Hepatocyte (in vitro differentiated cells): Measurements from ENCODE around the gene LDLRAD4. TPM values are rescaled to one million over a fixed set of nuclear protein-coding genes. Genes with fewer than 3 reads are reported as not detected.

Source experiments
- DNase-seq: peaks from one replicate; pipeline ENCODE4 v3.0.0-alpha.2; 2016; ENCODE audit warnings: low spot score
- H2AFZ ChIP-seq: fragments of 200-600 bp; sonication (generic); 2 replicates; pipeline ENCODE4 v1.6.0; 2016; ENCODE audit warnings: antibody characterized with exemption, mild to moderate bottlenecking
- H3K27ac ChIP-seq: fragments of 200-600 bp; sonication (generic); 2 replicates; pipeline ENCODE4 v1.5.1; 2016; ENCODE audit warnings: mild to moderate bottlenecking
- H3K27me3 ChIP-seq: fragments of 200-600 bp; sonication (generic); 2 replicates; pipeline ENCODE4 v1.6.1; 2016
- H3K36me3 ChIP-seq: fragments of 200-600 bp; sonication (generic); replicated peaks from 2 replicates; pipeline ENCODE4 v1.5.1; 2016; ENCODE audit warnings: low read depth; ENCODE audit not compliant: insufficient read depth
- H3K4me1 ChIP-seq: fragments of 200-600 bp; sonication (generic); 2 replicates; pipeline ENCODE4 v1.5.1; 2016; ENCODE audit warnings: mild to moderate bottlenecking, moderate library complexity; ENCODE audit not compliant: insufficient read depth
- H3K4me2 ChIP-seq: fragments of 200-600 bp; sonication (generic); 2 replicates; pipeline ENCODE4 v1.6.0; 2016
- H3K4me3 ChIP-seq: fragments of 200-600 bp; sonication (generic); 2 replicates; pipeline ENCODE4 v1.5.1; 2016; ENCODE audit warnings: mild to moderate bottlenecking
- H3K79me2 ChIP-seq: fragments of 200-600 bp; sonication (generic); 2 replicates; pipeline ENCODE4 v1.6.0; 2017; ENCODE audit warnings: mild to moderate bottlenecking
- H3K9me2 ChIP-seq: fragments of 200-600 bp; sonication (generic); replicated peaks from 2 replicates; pipeline ENCODE4 v1.6.0; 2017; ENCODE audit warnings: mild to moderate bottlenecking; ENCODE audit not compliant: insufficient read depth
- H3K9me3 ChIP-seq: fragments of 200-600 bp; sonication (generic); 2 replicates; pipeline ENCODE4 v1.5.1; 2016; ENCODE audit warnings: low read depth, mild to moderate bottlenecking
- H4K20me1 ChIP-seq: fragments of 200-600 bp; sonication (generic); 2 replicates; pipeline ENCODE4 v1.6.0; 2016; ENCODE audit warnings: mild to moderate bottlenecking; ENCODE audit not compliant: insufficient read depth, poor library complexity, severe bottlenecking
- EZH2 ChIP-seq: fragments of 200-600 bp; sonication (generic); IDR thresholded peaks from 2 replicates; pipeline ENCODE4 v1.6.1; 2016; ENCODE audit warnings: antibody characterized with exemption, mild to moderate bottlenecking, borderline replicate concordance
- EZH2phosphoT487 ChIP-seq: fragments of 200-600 bp; sonication (generic); IDR thresholded peaks from one replicate; pipeline ENCODE4 v1.6.1; 2018; ENCODE audit warnings: antibody characterized with exemption, mild to moderate bottlenecking, low read depth, moderate library complexity; ENCODE audit not compliant: unreplicated experiment, severe bottlenecking
- WGBS: methylation state at CpG from one replicate; pipeline ENCODE4 v1.1.6; 2016; ENCODE audit warnings: low lambda C conversion rate; ENCODE audit errors: missing lambda C conversion rate; 5-methylcytosine and 5-hydroxymethylcytosine counted together
- polyA plus RNA-seq: library from polyadenylated mRNA; unstranded; fragments of >200 nt; fragmentation: Nextera tagmentation; extraction: Ambion mirVana; gene quantifications from 2 replicates; pipeline ENCODE4 v1.2.1, GENCODE V29; 2016
- total RNA-seq: library from RNA; depleted of rRNA; stranded (reverse); fragments of >200 nt; gene quantifications from 2 replicates; pipeline ENCODE4 v1.2.3, GENCODE V29; 2014
- TF ChIP-seq, protein P1 (sequence below): fragments of 200-600 bp; sonication (generic); IDR thresholded peaks from 2 replicates; pipeline ENCODE4 v1.5.1; 2016; ENCODE audit warnings: antibody characterized with exemption, mild to moderate bottlenecking; ENCODE audit not compliant: poor library complexity

The LDLRAD4 gene
- total and polyA plus RNA-seq, 2 experiments from 2014 or later, result 15.1 to 29.0 TPM

DNA sequence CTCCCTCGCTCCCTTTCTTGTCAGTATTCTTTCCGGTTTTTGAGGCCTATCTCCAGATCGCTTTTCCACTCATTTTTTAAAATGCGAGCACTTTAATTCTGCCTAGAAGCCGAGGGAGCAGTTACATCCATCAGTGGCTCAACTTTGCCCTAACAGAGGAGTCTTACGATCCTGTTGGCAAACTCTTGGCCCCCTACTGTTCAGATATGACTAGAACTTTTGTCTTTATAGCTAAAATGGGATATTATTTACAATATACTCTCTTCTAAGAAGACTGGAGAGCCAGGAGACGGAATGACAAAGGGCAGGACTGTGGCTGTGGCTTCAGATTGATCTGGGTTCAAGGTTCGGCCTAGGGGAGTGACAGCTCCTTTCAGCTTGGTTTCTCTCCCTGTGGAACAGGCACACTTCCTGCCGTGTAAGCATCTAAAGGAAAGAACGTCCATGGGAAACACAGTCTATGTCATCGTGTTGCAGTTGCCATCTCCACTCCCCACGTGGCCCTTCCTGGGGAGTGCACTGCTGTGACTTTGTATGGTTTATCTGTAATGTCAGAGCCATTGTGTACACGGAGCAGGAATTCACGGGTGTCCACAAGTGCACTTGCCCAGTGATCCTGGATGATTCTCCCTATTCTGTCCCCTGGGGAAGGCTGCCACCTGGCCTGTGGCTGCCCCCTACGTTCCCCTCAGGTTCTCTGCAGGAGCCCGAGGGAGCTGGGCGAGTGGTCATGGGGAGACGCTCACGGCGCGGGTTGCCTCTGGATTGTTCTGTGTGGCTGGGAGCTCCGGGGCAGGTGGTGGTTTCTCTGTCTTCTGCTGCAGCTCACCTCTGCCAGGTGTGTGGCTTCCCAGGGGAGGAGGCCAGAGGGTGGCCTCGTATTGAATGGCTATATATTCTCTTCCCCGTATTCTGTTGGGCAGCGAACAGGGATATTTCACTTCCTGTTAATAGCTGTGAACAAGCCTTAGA, 222.0 kb downstream of the LDLRAD4 start:
- WGBS, result 88% methylated on average over 25 of the region's 25 CpGs
- no peak overlapping the region for H3K27ac ChIP-seq
- DNase-seq, result no peak
- H3K4me3 ChIP-seq, result no peak overlapping the region
- H3K36me3 ChIP-seq, result no peaks in the 10 kb centered on the region
- H3K9me2 ChIP-seq, result no peaks in the 10 kb centered on the region
- H4K20me1 ChIP-seq, result no peaks in the 10 kb centered on the region
- H3K9me3 ChIP-seq, result no peaks in the 10 kb centered on the region
- H2AFZ ChIP-seq, result no peak overlapping the region
- no peaks in the 10 kb centered on the region for H3K79me2 ChIP-seq
- no peak for TF ChIP-seq EZH2phosphoT487
- TF ChIP-seq, protein P1, sequence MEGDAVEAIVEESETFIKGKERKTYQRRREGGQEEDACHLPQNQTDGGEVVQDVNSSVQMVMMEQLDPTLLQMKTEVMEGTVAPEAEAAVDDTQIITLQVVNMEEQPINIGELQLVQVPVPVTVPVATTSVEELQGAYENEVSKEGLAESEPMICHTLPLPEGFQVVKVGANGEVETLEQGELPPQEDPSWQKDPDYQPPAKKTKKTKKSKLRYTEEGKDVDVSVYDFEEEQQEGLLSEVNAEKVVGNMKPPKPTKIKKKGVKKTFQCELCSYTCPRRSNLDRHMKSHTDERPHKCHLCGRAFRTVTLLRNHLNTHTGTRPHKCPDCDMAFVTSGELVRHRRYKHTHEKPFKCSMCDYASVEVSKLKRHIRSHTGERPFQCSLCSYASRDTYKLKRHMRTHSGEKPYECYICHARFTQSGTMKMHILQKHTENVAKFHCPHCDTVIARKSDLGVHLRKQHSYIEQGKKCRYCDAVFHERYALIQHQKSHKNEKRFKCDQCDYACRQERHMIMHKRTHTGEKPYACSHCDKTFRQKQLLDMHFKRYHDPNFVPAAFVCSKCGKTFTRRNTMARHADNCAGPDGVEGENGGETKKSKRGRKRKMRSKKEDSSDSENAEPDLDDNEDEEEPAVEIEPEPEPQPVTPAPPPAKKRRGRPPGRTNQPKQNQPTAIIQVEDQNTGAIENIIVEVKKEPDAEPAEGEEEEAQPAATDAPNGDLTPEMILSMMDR, result no peak
- no peak for TF ChIP-seq EZH2
- H3K27me3 ChIP-seq, result no peaks in the 10 kb centered on the region
- no peaks in the 10 kb centered on the region for H3K4me1 ChIP-seq
- H3K4me2 ChIP-seq, result no peak overlapping the region

DNA sequence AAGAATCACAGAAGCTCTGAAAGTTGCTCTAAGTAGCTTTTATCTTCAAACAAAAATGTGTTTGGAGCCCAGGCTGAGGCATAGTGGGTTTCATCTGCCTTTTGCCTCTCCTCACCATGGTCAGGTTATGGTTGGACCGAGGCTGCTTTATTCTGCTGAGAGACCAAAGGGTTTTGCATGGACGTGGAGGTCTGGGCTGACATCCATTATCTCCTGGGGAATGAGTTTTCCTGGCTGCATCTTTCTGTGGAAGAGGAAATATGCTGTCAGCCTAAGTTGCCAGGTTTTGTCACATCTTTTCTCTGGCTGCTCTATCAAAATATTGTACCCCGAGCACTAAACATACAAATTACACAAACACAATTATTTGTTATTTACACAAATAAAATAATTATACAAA, 223.2 kb downstream of the LDLRAD4 start:
- Histone ChIP-seq H2AFZ (no peak overlapping the region), H3K9me2 (no peaks in the 10 kb centered on the region), H3K79me2 (no peaks in the 10 kb centered on the region), H3K9me3 (no peaks in the 10 kb centered on the region), H3K27ac (no peak overlapping the region), H3K4me2 (no peak overlapping the region), H3K4me1 (peaks cover 3% of the 10 kb centered on the region), H3K27me3 (no peaks in the 10 kb centered on the region), H4K20me1 (no peaks in the 10 kb centered on the region), H3K4me3 (no peak overlapping the region), H3K36me3 (no peaks in the 10 kb centered on the region)
- DNase-seq, result no peak
- WGBS, result 89% methylated on average over 3 of the region's 3 CpGs
- TF ChIP-seq, protein P1, result no peak
- no peak for TF ChIP-seq EZH2
- TF ChIP-seq EZH2phosphoT487, result no peak

DNA sequence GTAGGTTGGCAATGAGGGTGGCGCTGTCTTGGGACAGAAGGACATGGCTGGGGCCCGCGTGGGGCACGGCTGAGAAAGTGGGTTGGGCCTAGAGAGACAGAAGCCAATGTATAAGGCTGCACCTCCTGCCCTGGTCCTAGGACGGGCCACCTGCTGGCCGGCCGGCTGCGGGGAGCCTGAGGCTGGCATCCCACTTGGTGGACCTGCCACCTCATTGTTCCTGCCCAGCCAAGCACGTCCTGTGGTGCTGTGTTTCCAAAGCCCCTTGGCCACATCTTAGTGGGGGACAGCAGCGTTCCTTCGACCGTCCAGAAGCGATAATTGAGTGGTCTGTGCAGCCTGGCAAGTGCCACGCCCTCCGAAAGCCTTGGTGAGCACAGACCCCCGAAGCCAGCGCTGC, 223.9 kb downstream of the LDLRAD4 start:
- DNase-seq, result no peak
- no peaks in the 10 kb centered on the region for H3K9me3 ChIP-seq
- H3K4me2 ChIP-seq, result no peak overlapping the region
- H4K20me1 ChIP-seq, result no peaks in the 10 kb centered on the region
- H3K79me2 ChIP-seq, result no peaks in the 10 kb centered on the region
- no peak overlapping the region for H3K4me3 ChIP-seq
- peaks cover 2% of the 10 kb centered on the region for H3K27me3 ChIP-seq
- TF ChIP-seq EZH2phosphoT487, result no peak
- TF ChIP-seq, protein P1, result no peak
- TF ChIP-seq EZH2, result no peak
- WGBS, result 97% methylated on average over 17 of the region's 17 CpGs
- H3K9me2 ChIP-seq, result no peaks in the 10 kb centered on the region
- peaks cover 9% of the 10 kb centered on the region for H3K4me1 ChIP-seq
- H3K36me3 ChIP-seq, result no peaks in the 10 kb centered on the region
- H2AFZ ChIP-seq, result no peak overlapping the region
- no peak overlapping the region for H3K27ac ChIP-seq
